K562 (cell line): ENCODE data around the gene COPA.

Experiments
- ASH1L ChIP-seq: fragments of 450-650 bp; IDR thresholded peaks from 2 replicates; pipeline ENCODE4 v1.6.1; 2018; ENCODE audit warnings: borderline replicate concordance, mild to moderate bottlenecking, low read depth; ENCODE audit not compliant: partially characterized antibody
- BACH1 ChIP-seq: fragments of 200-800 bp; sonication (Bioruptor generic); IDR thresholded peaks from 2 replicates; pipeline ENCODE4 v1.6.1; 2016; ENCODE audit warnings: missing genetic modification characterization, missing compliant biosample characterization
- COPS2 ChIP-seq: fragments of 450-650 bp; conservative IDR thresholded peaks from 2 replicates; pipeline ENCODE4 v1.6.1; 2016; ENCODE audit warnings: mild to moderate bottlenecking, moderate library complexity
- CTCF ChIP-seq, 3 experiments: IDR thresholded peaks in 2 of 3; conservative IDR thresholded peaks in 1 of 3; 2 replicates each; pipeline ENCODE4 v1.5.1; 2011 to 2012; ENCODE audit warnings: low read length in 3 of 3, mild to moderate bottlenecking in 3 of 3, control low read depth in 2 of 3, improper control_type of control experiment in 1 of 3, inconsistent platforms in 1 of 3, low read depth in 1 of 3, mixed read lengths in 1 of 3, moderate library complexity in 1 of 3; ENCODE audit not compliant: insufficient read depth in 2 of 3
- EP300 ChIP-seq: IDR thresholded peaks from 2 replicates; pipeline ENCODE4 v1.6.1; 2012; ENCODE audit warnings: low read length, improper control_type of control experiment
- KLF13 ChIP-seq: fragments of 450-650 bp; IDR thresholded peaks from 2 replicates; pipeline ENCODE4 v1.6.1; 2016; ENCODE audit warnings: missing genetic modification characterization, low read depth, mild to moderate bottlenecking, missing compliant biosample characterization, moderate library complexity, borderline replicate concordance
- MYC ChIP-seq, 2 experiments: fragments of 250-450 bp in 1 of 2; sonication (Bioruptor Pico) in 1 of 2; IDR thresholded peaks; 2 replicates each; pipeline versions ENCODE4 v1.5.1 to v1.6.1; 2012 to 2021; ENCODE audit warnings: low read depth in 2 of 2, borderline replicate concordance in 1 of 2, improper control_type of control experiment in 1 of 2, low read length in 1 of 2, mild to moderate bottlenecking in 1 of 2, moderate library complexity in 1 of 2
- SP2 ChIP-seq: IDR thresholded peaks from 2 replicates; pipeline ENCODE4 v1.6.1; 2011; ENCODE audit warnings: mild to moderate bottlenecking, low read depth, low read length, moderate library complexity; ENCODE audit not compliant: poor library complexity, severe bottlenecking; ENCODE audit errors: extremely low read depth
- TAF1 ChIP-seq: IDR thresholded peaks from 2 replicates; pipeline ENCODE4 v1.6.1; 2011; ENCODE audit warnings: mild to moderate bottlenecking, low read length, moderate library complexity; ENCODE audit not compliant: insufficient read depth, control insufficient read depth, severe bottlenecking; ENCODE audit errors: extremely low read depth
- U2AF1 ChIP-seq: fragments of 200-400 bp; formaldehyde crosslinking; optimal IDR thresholded peaks from 2 replicates; pipeline ENCODE3; 2017; ENCODE audit warnings: mild to moderate bottlenecking, low read depth, low read length, moderate library complexity
- ZNF445 ChIP-seq: fragments of 250-450 bp; sonication (Bioruptor Pico); IDR thresholded peaks from 2 replicates; pipeline ENCODE4 v1.4.0; 2020; ENCODE audit warnings: low read depth, mild to moderate bottlenecking, moderate library complexity
- ZNF583 ChIP-seq: fragments of 250-450 bp; sonication (Bioruptor Pico); IDR thresholded peaks from 2 replicates; pipeline ENCODE4 v1.4.0; 2020

- TF ChIP-seq CTCF (IDR thresholded peaks at IDR 0.05 in 2 of 3, conservative IDR thresholded peaks at IDR 0.05 in 1 of 3; ENCODE audit: insufficient read depth in 2 of 3, low read depth in 1 of 3, low read length in 3 of 3) (no peak), SP2 (no peak), TAF1 (no peak), KLF13 (no peak; the same call in 1 of the 2 replicates), MYC (IDR thresholded peaks at IDR 0.05; ENCODE audit: low read depth, low read length) (no peak), MYC (CRISPR knock-in tag; IDR thresholded peaks at IDR 0.05; ENCODE audit: borderline replicate concordance, low read depth) (no peak), U2AF1 (no peak), BACH1 (tag) (no peak), EP300 (no peak), ASH1L (no peak), ZNF445 (CRISPR knock-in tag) (no peak), COPS2 (no peak), ZNF583 (no peak)
Observed at GRCh38 chr1:160366731-160367515, 23.9 kb upstream of the COPA start, which contains the start of gene NHLH1.
